Measurements from ENCODE around the gene SUMO4. TPM values are rescaled to one million over a fixed set of nuclear protein-coding genes. Genes with fewer than 3 reads are reported as not detected.

Gene SUMO4
- total and polyA plus RNA-seq, 2 of the 4 experiments (the other 2 are of a cell fraction): 2.2 TPM; not detected in 1

- dilution Hi-C loops (cut with HindIII; ENCODE audit: low sequenced_read_pairs, unreplicated experiment) (no loop called here), in situ Hi-C loops (cut with MboI; ENCODE audit: low sequenced_read_pairs) (no loop called here), intact Hi-C loops (cut with micrococcal nuclease) (no loop called here)
- WGBS, 2 experiments (ENCODE audit: extremely low coverage in 2 of 2, insufficient read length in 1 of 2): no CpG with 5 or more reads among the region's 3 CpGs
- ChIA-PET POLR2A (ENCODE audit: unreplicated experiment) (no interaction called here), CTCF (no interaction called here)
- no peak overlapping the region for H3K14ac ChIP-seq (replicated peaks; ENCODE audit: low read depth, low read length)
- no peak for ATAC-seq (ENCODE audit: low read depth)
- BruUV-seq (replicated peaks): no TSS peak
- DNase-seq: no peak
- no peak overlapping the region for H4K8ac ChIP-seq (ENCODE audit: low read depth in 2 of 2, low read length in 2 of 2)
- no peak overlapping the region for H2BK120ac ChIP-seq (ENCODE audit: low read depth, low read length)
- no peak overlapping the region for H2AFZ ChIP-seq (replicated peaks; ENCODE audit: low read length, poor library complexity)
- no peaks in the 10 kb centered on the region for H3K27me3 ChIP-seq (ENCODE audit: control insufficient read depth, insufficient read depth, low read length)
- H2AK9ac ChIP-seq (replicated peaks; ENCODE audit: low read depth, low read length, poor library complexity): no peak overlapping the region
- H4K91ac ChIP-seq (ENCODE audit: insufficient read depth, low read depth, low read length): no peak overlapping the region
- H3K79me1 ChIP-seq (ENCODE audit: low read depth in 1 of 2, low read length in 2 of 2): peaks cover 23 to 47% of the 10 kb centered on the region in 2 experiments
- no peak overlapping the region for H3K23ac ChIP-seq (ENCODE audit: low read depth, low read length)
- no peak overlapping the region for H4K5ac ChIP-seq (ENCODE audit: low read depth, low read length)
- H3K4me2 ChIP-seq (ENCODE audit: low read depth, low read length): no peak overlapping the region
- peaks cover 22% of the 10 kb centered on the region; the same call in 1 of the 2 replicates for H4K20me1 ChIP-seq (ENCODE audit: insufficient read depth, low read length)
- H3K56ac ChIP-seq (ENCODE audit: extremely low read depth, insufficient read depth, low read length): no peak overlapping the region
- H3K9me1 ChIP-seq (ENCODE audit: insufficient read depth, low read length): peaks cover 4% of the 10 kb centered on the region
- H3K27ac ChIP-seq (ENCODE audit: insufficient read depth, low read length): no peak overlapping the region
- no peaks in the 10 kb centered on the region for H3K9me3 ChIP-seq (ENCODE audit: control insufficient read depth, insufficient read depth, low read length)
- TF ChIP-seq POLR2A (IDR thresholded peaks at IDR 0.05; ENCODE audit: low read depth, low read length): no peak
- TF ChIP-seq CTCF (conservative IDR thresholded peaks at IDR 0.05; ENCODE audit: low read depth, low read length): no peak
- TF ChIP-seq SMC3 (IDR thresholded peaks at IDR 0.05; ENCODE audit: low read depth, low read length): no peak
- TF ChIP-seq ELK1 (IDR thresholded peaks at IDR 0.05; ENCODE audit: borderline replicate concordance, low read depth, low read length): no peak
- no peak for TF ChIP-seq NFE2L2 (IDR thresholded peaks at IDR 0.05; ENCODE audit: low read depth, low read length)
- TF ChIP-seq CEBPB (IDR thresholded peaks at IDR 0.05; ENCODE audit: low read depth, low read length): no peak
- TF ChIP-seq USF2 (IDR thresholded peaks at IDR 0.05; ENCODE audit: low read depth, low read length): no peak
- no peak for TF ChIP-seq MXI1 (IDR thresholded peaks at IDR 0.05; ENCODE audit: borderline replicate concordance, low read depth, low read length)
- H2BK15ac ChIP-seq (ENCODE audit: low read depth, low read length): no peak overlapping the region
- peaks cover 4% of the 10 kb centered on the region; the same call in 1 of the 2 replicates for H3K36me3 ChIP-seq (ENCODE audit: control insufficient read depth, insufficient read depth, low read length)
- H3K18ac ChIP-seq (ENCODE audit: low read depth, low read length): no peak overlapping the region
- peaks cover 3% of the 10 kb centered on the region for H3K4me1 ChIP-seq (ENCODE audit: control insufficient read depth, insufficient read depth, low read length)
- H3K4me3 ChIP-seq (ENCODE audit: insufficient read depth, low read depth, low read length): no peak overlapping the region
- H2BK20ac ChIP-seq (ENCODE audit: low read depth, low read length): no peak overlapping the region
- no peak overlapping the region for H2AK5ac ChIP-seq (ENCODE audit: low read depth, low read length)
- H3K9ac ChIP-seq (ENCODE audit: low read depth, low read length): no peak overlapping the region
- H2BK5ac ChIP-seq (ENCODE audit: low read depth, low read length, poor library complexity, severe bottlenecking): no peak overlapping the region
- no peak overlapping the region for H3K4ac ChIP-seq (ENCODE audit: low read depth, low read length)
Observed at GRCh38 chr6:149389509-149390297, 10.4 kb upstream of the SUMO4 start.
